ENCODE data around the gene TAS2R60.
"Not testable (repeated sequence)": the region's sequence is repeated elsewhere in the genome, so short reads cannot be mapped to it uniquely, and the experiment has no call there.

Gene TAS2R60

DNA sequence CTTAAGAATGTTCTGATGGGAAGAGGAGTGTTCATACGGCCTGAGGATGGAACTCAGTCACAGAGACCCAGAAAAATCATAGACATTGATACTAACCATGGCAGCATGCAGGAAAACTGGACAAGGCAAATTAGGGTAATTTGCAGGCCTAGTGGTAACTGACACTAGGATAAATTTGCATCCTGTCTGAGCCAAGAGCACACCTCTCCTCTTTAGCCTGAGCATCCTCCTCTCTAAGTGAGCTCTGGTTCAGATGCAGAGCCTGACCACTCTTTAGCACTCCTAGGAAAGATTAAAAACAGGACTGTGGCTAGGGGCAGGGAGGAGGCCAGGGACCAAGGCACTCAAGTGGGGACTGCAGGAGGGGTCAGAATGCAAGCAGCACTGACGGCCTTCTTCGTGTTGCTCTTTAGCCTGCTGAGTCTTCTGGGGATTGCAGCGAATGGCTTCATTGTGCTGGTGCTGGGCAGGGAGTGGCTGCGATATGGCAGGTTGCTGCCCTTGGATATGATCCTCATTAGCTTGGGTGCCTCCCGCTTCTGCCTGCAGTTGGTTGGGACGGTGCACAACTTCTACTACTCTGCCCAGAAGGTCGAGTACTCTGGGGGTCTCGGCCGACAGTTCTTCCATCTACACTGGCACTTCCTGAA lies 34.4 kb downstream of the TAS2R60 start, which contains the start of gene TAS2R41:
TAS2R41 (plus strand) TSS at position 373 of the 650 bp plus-strand sequence; CDS start at position 373, 0 bp downstream.
- Histone ChIP-seq H3K4me1 (peaks cover 0 to 22% (median 0%) of the 10 kb centered on the region in 10 experiments; a peak in 6 of 20 replicates), H3K36me3 (no peaks in the 10 kb centered on the region), H3K4me3 (no peak within 1 kb of the TSS), H3K9me3 (replicated peaks in 1 of 11) (peaks cover 0 to 12% (median 3%) of the 10 kb centered on the region in 11 experiments; a peak in 8 of 22 replicates), H3K9ac (no peak within 1 kb of the TSS), H3K4me2 (no peak within 1 kb of the TSS), H3K27me3 (no peaks in the 10 kb centered on the region), H3K27ac (no peak within 1 kb of the TSS), H4K20me1 (no peaks in the 10 kb centered on the region)
- TF ChIP-seq Cebpa-rat (IDR thresholded peaks at IDR 0.05), result no peak

DNA sequence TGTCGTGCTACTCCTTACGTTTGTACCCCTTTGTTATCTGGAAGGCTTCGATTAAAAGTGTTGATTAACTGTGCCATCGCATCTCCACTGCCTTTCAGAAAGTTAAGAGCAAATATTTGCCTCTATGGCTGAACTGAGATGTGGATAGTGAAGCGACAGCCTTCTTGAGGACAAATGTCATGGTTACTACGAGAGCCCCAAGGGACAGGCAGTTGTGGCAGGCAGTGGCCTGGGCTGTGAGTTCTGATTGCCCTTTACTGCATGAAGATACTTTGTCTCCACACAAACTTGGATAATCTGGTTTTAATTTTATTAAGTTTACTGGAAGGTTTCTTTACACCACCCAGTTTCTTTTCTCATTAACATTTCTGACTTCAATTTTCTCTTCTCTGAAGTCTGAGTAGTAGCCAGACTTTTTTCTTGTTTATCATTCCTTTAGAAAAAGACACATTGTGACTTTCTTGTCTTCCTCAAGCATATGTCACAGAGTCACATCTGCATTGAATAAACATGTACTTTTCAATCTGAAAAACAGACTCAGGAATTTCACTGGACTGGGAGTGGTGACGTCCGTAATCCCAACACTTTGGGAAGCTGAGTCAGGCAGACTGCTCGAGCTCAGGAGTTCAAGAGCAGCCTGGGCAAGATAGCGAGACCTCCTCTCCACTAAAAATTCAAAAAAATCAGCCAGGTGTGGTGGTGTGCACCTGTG lies 36.0 kb downstream of the TAS2R60 start:
- no peak for TF ChIP-seq Cebpa-rat (IDR thresholded peaks at IDR 0.05)
- Histone ChIP-seq H3K27me3 (no peaks in the 10 kb centered on the region), H3K9ac (no peak overlapping the region), H3K4me3 (no peak overlapping the region), H3K9me3 (replicated peaks in 1 of 11) (peaks cover 0 to 8% (median 3%) of the 10 kb centered on the region in 11 experiments; a peak in 3 of 22 replicates), H3K4me1 (peaks cover 0 to 31% (median 0%) of the 10 kb centered on the region in 10 experiments; a peak in 6 of 20 replicates), H3K4me2 (no peak overlapping the region), H4K20me1 (no peaks in the 10 kb centered on the region), H3K27ac (no peak overlapping the region), H3K36me3 (no peaks in the 10 kb centered on the region)

DNA sequence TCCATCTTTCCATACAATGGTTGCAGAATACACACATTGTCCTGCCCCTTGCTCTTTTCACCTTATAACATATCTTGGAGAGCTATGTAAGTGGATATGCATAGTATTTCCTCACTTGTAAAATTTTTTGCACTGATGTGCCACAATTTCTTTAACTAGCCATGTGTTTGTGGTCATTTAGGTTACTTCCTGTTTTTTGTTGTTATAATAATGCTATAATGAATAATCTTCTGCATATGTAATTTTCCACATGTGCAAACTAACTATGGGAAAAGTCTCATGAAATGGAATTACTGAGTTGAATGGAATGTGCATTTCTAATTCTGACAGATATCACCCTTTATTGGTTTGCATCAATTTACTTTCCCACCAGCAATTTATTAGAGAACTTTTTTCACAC lies 37.2 kb downstream of the TAS2R60 start:
- TF ChIP-seq Cebpa-rat (IDR thresholded peaks at IDR 0.05), result no peak
- no peak overlapping the region for H3K9ac ChIP-seq
- no peaks in the 10 kb centered on the region for H3K27me3 ChIP-seq
- H3K27ac ChIP-seq, result peak overlapping the region in 1 of 11 experiments; percentile 8; a peak in 1 of 22 replicates
- peaks cover 0 to under 1% (median 0%) of the 10 kb centered on the region in 11 experiments; a peak in 1 of 22 replicates for H3K9me3 ChIP-seq (replicated peaks in 1 of 11)
- H3K36me3 ChIP-seq, result no peaks in the 10 kb centered on the region
- H3K4me1 ChIP-seq, result peaks cover 0 to 44% (median 7%) of the 10 kb centered on the region in 10 experiments; a peak in 14 of 20 replicates
- H3K4me2 ChIP-seq, result peak overlapping the region in 3 of 11 experiments; percentile 0 to 62 (median 45); a peak in 2 of 22 replicates
- H3K4me3 ChIP-seq, result no peak overlapping the region
- H4K20me1 ChIP-seq, result no peaks in the 10 kb centered on the region

DNA sequence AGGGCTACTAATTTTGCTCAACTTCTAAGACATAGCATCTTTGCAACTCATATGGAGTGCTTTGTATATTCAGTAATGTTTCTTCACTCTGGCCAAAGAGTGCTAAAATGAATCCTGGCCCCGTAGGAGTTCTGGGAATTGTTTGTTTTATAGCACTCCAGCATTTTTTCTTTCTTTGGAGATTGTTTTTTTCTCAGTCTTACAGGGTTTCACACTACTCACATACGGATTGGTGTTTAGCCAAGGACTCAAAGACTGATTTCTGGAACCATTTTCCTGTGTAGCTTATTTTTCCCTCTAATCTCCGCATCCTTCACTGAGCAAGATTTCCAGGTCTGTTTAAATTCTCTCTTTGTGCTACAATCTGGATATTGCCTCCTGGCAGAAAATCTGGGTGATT lies 40.9 kb downstream of the TAS2R60 start:
- Histone ChIP-seq H3K9ac (no peak overlapping the region), H3K4me3 (no peak overlapping the region), H3K9me3 (replicated peaks in 1 of 11) (0 out of 22 replicates have a peak, but pooled peaks cover 0 to 8% (median 0%) of the 10 kb centered on the region in 11 experiments), H3K27me3 (no peaks in the 10 kb centered on the region), H4K20me1 (no peaks in the 10 kb centered on the region), H3K4me1 (peaks cover 0 to 78% (median 11%) of the 10 kb centered on the region in 10 experiments; a peak in 14 of 20 replicates), H3K36me3 (no peaks in the 10 kb centered on the region), H3K4me2 (peak overlapping the region in 2 of 11 experiments; percentile 76 to 77; a peak in 3 of 22 replicates), H3K27ac (peak overlapping the region in 3 of 11 experiments; percentile 83 to 93 (median 84); a peak in 3 of 22 replicates)
- no peak for TF ChIP-seq Cebpa-rat (IDR thresholded peaks at IDR 0.05)

DNA sequence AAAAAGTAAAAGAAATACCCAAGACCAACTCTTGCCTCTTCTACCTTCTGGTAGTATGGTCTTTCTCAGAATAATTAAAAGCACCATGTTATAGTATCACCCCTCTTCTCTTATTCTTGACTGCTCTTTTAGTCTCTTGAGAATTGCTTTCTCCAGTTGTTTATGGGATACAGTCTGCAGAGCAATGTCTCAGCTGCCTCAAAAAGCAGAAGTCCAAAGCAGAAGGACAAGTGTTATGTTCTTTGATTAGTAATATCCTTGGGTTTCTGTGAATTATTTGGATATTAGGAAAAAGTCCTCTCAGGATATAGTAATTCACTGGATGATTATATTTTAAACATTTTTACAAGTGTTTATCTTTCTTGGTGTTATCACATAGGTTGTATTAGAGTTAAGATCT lies 41.8 kb downstream of the TAS2R60 start:
- Histone ChIP-seq H3K4me3 (no peak overlapping the region), H3K4me1 (peaks cover 0 to 80% (median 11%) of the 10 kb centered on the region in 10 experiments; a peak in 14 of 20 replicates), H3K27ac (peak overlapping the region in 5 of 11 experiments; percentile 10 to 93 (median 83); a peak in 9 of 22 replicates), H3K36me3 (no peaks in the 10 kb centered on the region), H4K20me1 (no peaks in the 10 kb centered on the region), H3K9ac (peak overlapping the region in 1 of 11 experiments; percentile 53; a peak in 1 of 22 replicates), H3K9me3 (replicated peaks in 1 of 11) (0 out of 22 replicates have a peak, but pooled peaks cover 0 to 8% (median 0%) of the 10 kb centered on the region in 11 experiments), H3K4me2 (peak overlapping the region in 6 of 11 experiments; percentile 3 to 77 (median 24); a peak in 7 of 22 replicates), H3K27me3 (no peaks in the 10 kb centered on the region)
- TF ChIP-seq Cebpa-rat (IDR thresholded peaks at IDR 0.05), result no peak

DNA sequence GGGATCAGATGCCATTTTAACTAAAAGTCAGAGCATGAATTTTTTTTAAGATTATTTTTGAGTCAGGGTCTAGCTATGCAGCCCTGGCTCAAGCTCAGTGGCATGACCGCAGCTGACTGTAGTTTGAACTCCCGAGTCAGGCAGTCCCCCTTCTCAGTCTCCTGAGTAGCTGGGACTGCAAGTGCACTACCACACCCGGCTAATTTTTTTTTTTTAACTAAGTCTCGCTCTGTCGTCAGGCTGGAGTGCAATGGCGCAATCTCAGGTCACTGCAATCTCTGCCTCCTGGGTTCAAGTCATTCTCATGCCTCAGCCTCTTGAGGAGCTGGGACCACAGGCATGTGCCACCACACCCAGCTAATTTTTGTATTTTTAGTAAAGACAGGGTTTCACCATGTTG lies 42.2 kb downstream of the TAS2R60 start:
- Histone ChIP-seq H3K4me2 (peak overlapping the region in 6 of 11 experiments; percentile 3 to 77 (median 24); a peak in 8 of 22 replicates), H3K4me3 (no peak overlapping the region), H3K27me3 (no peaks in the 10 kb centered on the region), H3K4me1 (peaks cover 0 to 80% (median 11%) of the 10 kb centered on the region in 10 experiments; a peak in 14 of 20 replicates), H3K9ac (peak overlapping the region in 1 of 11 experiments; percentile 53; a peak in 2 of 22 replicates), H3K36me3 (no peaks in the 10 kb centered on the region), H3K9me3 (replicated peaks in 1 of 11) (0 out of 22 replicates have a peak, but pooled peaks cover 0 to 8% (median 0%) of the 10 kb centered on the region in 11 experiments), H3K27ac (peak overlapping the region in 5 of 11 experiments; percentile 10 to 93 (median 83); a peak in 8 of 22 replicates), H4K20me1 (no peaks in the 10 kb centered on the region)
- no peak for TF ChIP-seq Cebpa-rat (IDR thresholded peaks at IDR 0.05)

DNA sequence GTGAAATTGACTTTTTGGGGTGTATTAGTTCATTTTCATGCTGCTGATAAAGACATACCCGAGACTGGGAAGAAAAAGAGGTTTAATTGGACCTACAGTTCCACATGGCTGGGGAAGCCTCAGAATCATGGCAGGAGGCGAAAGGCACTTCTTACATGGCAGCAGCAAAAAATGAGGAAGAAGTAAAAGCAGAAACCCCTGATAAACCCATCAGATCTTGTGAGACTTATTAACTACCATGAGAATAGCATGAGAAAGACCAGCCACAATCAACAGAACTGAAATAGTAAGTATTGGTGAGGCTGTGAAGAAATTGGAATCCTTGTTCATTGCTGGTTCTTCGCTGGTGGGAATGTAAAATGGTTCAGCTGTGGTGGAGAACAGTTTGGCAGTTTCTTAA lies 43.0 kb downstream of the TAS2R60 start:
- Histone ChIP-seq H3K9ac (peak overlapping the region in 2 of 11 experiments; percentile 74 to 77; a peak in 3 of 22 replicates), H3K27ac (peak overlapping the region in 4 of 11 experiments; percentile 10 to 93 (median 84); a peak in 6 of 22 replicates), H3K4me2 (peak overlapping the region in 3 of 11 experiments; percentile 49 to 77 (median 76); a peak in 6 of 22 replicates), H3K4me1 (peaks cover 0 to 80% (median 11%) of the 10 kb centered on the region in 10 experiments; a peak in 14 of 20 replicates)
- H3K27me3 ChIP-seq; H4K20me1 ChIP-seq; H3K36me3 ChIP-seq; H3K9me3 ChIP-seq (replicated peaks in 1 of 11); H3K4me3 ChIP-seq: not testable (repeated sequence)

DNA sequence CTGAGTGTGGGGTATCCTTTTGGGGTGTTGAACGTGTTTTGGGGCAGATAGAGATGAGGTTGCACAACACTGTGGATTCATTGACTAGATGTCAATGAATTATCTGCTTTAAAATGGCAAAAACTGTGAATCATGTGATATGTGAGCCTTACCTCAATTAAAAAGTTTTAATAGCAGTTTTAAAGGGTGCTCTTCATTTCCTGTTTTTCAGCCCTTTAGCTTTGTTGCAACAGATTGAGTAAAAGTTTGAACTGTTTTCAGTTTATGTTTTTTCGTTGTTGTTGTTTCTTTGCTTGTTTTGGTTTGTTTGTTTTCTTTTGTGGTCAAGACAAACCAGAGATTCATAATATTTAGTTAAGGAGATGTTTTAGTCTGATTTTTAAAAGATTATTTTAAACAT lies 43.8 kb downstream of the TAS2R60 start:
- no peak for TF ChIP-seq Cebpa-rat (IDR thresholded peaks at IDR 0.05)

More for the DNA sequence above, 43.8 kb downstream of the TAS2R60 start:
- H3K4me2 ChIP-seq, result peak overlapping the region in 3 of 11 experiments; percentile 49 to 77 (median 76); a peak in 6 of 22 replicates
- peak overlapping the region in 4 of 11 experiments; percentile 21 to 77 (median 70); a peak in 7 of 22 replicates for H3K9ac ChIP-seq
- no peaks in the 10 kb centered on the region for H3K27me3 ChIP-seq
- H3K27ac ChIP-seq, result peak overlapping the region in 4 of 11 experiments; percentile 60 to 93 (median 84); a peak in 8 of 22 replicates
- H3K4me1 ChIP-seq, result peaks cover 0 to 84% (median 11%) of the 10 kb centered on the region in 10 experiments; a peak in 14 of 20 replicates
- H3K9me3 ChIP-seq (replicated peaks in 1 of 11), result 0 out of 22 replicates have a peak, but pooled peaks cover 0 to 8% (median 0%) of the 10 kb centered on the region in 11 experiments
- H3K4me3 ChIP-seq, result no peak overlapping the region
- no peaks in the 10 kb centered on the region for H3K36me3 ChIP-seq
- H4K20me1 ChIP-seq, result no peaks in the 10 kb centered on the region
